ENCODE results near the gene TOLLIP. TPM values are rescaled to one million over a fixed set of nuclear protein-coding genes. Genes with fewer than 3 reads are reported as not detected.

TOLLIP gene
- total and polyA plus RNA-seq, 2 of the 8 experiments (the other 6 are each of a cell fraction or from before 2014, with no cell fraction given): 23.7 to 34.7 TPM

- no peaks in the 10 kb centered on the region for H3K27me3 ChIP-seq (replicated peaks in 1 of 4; ENCODE audit: control insufficient read depth in 3 of 4, extremely low read depth in 1 of 4, insufficient read depth in 3 of 4, low read length in 3 of 4)
- H3K18ac ChIP-seq (ENCODE audit: extremely low read depth, low read length): no peak overlapping the region
- H3K23ac ChIP-seq (ENCODE audit: insufficient read length): no peak overlapping the region
- H3K36me3 ChIP-seq (ENCODE audit: control insufficient read depth in 2 of 4, insufficient read depth in 4 of 4, low read length in 3 of 4): no peaks in the 10 kb centered on the region
- no peak overlapping the region for H3K4me3 ChIP-seq (ENCODE audit: extremely low read depth in 1 of 4, insufficient read depth in 2 of 4, low read depth in 3 of 4, low read length in 4 of 4)
- no peak for FAIRE-seq
- H3K4me2 ChIP-seq (ENCODE audit: insufficient read depth in 1 of 2, low read depth in 2 of 2, low read length in 2 of 2): no peak overlapping the region
- H2BK20ac ChIP-seq (ENCODE audit: low read length): no peak overlapping the region
- no peak overlapping the region for H2BK120ac ChIP-seq (replicated peaks; ENCODE audit: low read depth, low read length)
- no peak overlapping the region for H2BK15ac ChIP-seq (ENCODE audit: low read length)
- no peak overlapping the region for H3K27ac ChIP-seq (ENCODE audit: low read depth, low read length)
- no peak overlapping the region for H4K91ac ChIP-seq (replicated peaks; ENCODE audit: insufficient read length, low read length)
- no peaks in the 10 kb centered on the region for H3K79me2 ChIP-seq (ENCODE audit: control insufficient read depth in 1 of 2, insufficient read depth in 2 of 2, low read length in 2 of 2)
- H2BK12ac ChIP-seq (ENCODE audit: low read depth, low read length): no peak overlapping the region
- WGBS, 2 experiments (ENCODE audit: extremely low coverage in 1 of 2, insufficient coverage in 1 of 2, insufficient read length in 1 of 2, insufficient replicate concordance in 2 of 2, low coverage in 1 of 2, low lambda C conversion rate in 2 of 2, missing lambda C conversion rate in 1 of 2): 91% methylated on average over 12 of the region's 27 CpGs; no CpG with 5 or more reads in 1 of the 2 experiments
- no peak overlapping the region for H4K8ac ChIP-seq (ENCODE audit: extremely low read depth, insufficient read depth, low read length)
- H3K9me3 ChIP-seq (ENCODE audit: insufficient read depth in 2 of 2, low read depth in 1 of 2, low read length in 1 of 2): no peaks in the 10 kb centered on the region; a peak in 1 of 4 replicates
- peaks cover 0 to 1% of the 10 kb centered on the region in 2 experiments for H4K20me1 ChIP-seq (replicated peaks in 1 of 2; ENCODE audit: control insufficient read depth in 1 of 2, insufficient read depth in 2 of 2, low read length in 2 of 2)
- no peak overlapping the region for H3K56ac ChIP-seq (replicated peaks; ENCODE audit: insufficient read length, low read depth, low read length)
- H3K79me1 ChIP-seq (ENCODE audit: low read depth, low read length): no peaks in the 10 kb centered on the region
- no peak overlapping the region for H4K5ac ChIP-seq (ENCODE audit: insufficient read length, low read depth, low read length)
- peaks cover 0 to 8% (median 4%) of the 10 kb centered on the region in 4 experiments; a peak in 5 of 7 replicates for H3K4me1 ChIP-seq (replicated peaks in 1 of 4; ENCODE audit: control insufficient read depth in 3 of 4, insufficient read depth in 4 of 4, low read length in 3 of 4)
- no peak overlapping the region for H3K9ac ChIP-seq (replicated peaks in 1 of 4; ENCODE audit: extremely low read depth in 1 of 4, low read depth in 3 of 4, low read length in 3 of 4)
- CTCF ChIA-PET (ENCODE audit: partially characterized antibody): interaction anchor here (1.4 kb wide), 1 partner anchor 116 kb away, joined by 3 read pairs; no protein-coding TSS in a partner anchor
- H2AK5ac ChIP-seq (ENCODE audit: low read depth, low read length): no peak overlapping the region
- POLR2A ChIA-PET (ENCODE audit: partially characterized antibody): interaction anchor here (1.0 kb wide), 1 partner anchor 122 kb away, joined by 3 read pairs; no protein-coding TSS in a partner anchor
- no peak overlapping the region for H3K4ac ChIP-seq (replicated peaks; ENCODE audit: insufficient read length, low read depth, low read length)
- H3K23me2 ChIP-seq (ENCODE audit: low read depth, low read length): no peaks in the 10 kb centered on the region
- H2AFZ ChIP-seq (ENCODE audit: low read length): no peak overlapping the region
- no peak overlapping the region for H2BK5ac ChIP-seq (ENCODE audit: low read depth, low read length)
- H3K14ac ChIP-seq (ENCODE audit: insufficient read length): no peak overlapping the region
- no peak for TF ChIP-seq TEAD4 (IDR thresholded peaks at IDR 0.05; ENCODE audit: low read depth, low read length)
- TF ChIP-seq FOSL1 (IDR thresholded peaks at IDR 0.05; ENCODE audit: insufficient read depth, low read depth, low read length): no peak
- TF ChIP-seq E2F6 (IDR thresholded peaks at IDR 0.05): no peak
- no peak for TF ChIP-seq CBX5 (IDR thresholded peaks at IDR 0.05; ENCODE audit: low read depth, low read length)
- no peak for TF ChIP-seq RAD21 (IDR thresholded peaks at IDR 0.05 in 1 of 2, conservative IDR thresholded peaks at IDR 0.05 in 1 of 2; ENCODE audit: low read depth in 2 of 2, low read length in 2 of 2)
- TF ChIP-seq SP4 (IDR thresholded peaks at IDR 0.05; ENCODE audit: low read length): no peak
- TF ChIP-seq TCF12 (IDR thresholded peaks at IDR 0.05; ENCODE audit: low read depth, low read length): no peak
- no peak for TF ChIP-seq SP2 (IDR thresholded peaks at IDR 0.05; ENCODE audit: low read length)
- TF ChIP-seq POLR2AphosphoS5 (IDR thresholded peaks at IDR 0.05; ENCODE audit: low read depth, low read length): no peak
- TF ChIP-seq TBP (IDR thresholded peaks at IDR 0.05; ENCODE audit: low read depth, low read length): no peak
- no peak for TF ChIP-seq POLR2A (IDR thresholded peaks at IDR 0.05; ENCODE audit: control extremely low read depth in 1 of 2, low read depth in 2 of 2, low read length in 2 of 2)
- peak in 1 of 2 experiments; percentile 38 for DNase-seq (ENCODE audit: low read depth in 1 of 2, low spot score in 2 of 2)
Measured at GRCh38 chr11:1229471-1230120, 79.8 kb downstream of the TOLLIP start.
